HG03139 (cell line): ENCODE data around the gene CLCC1.

Experiments
- ATAC-seq: cut with Tn5 transposase; IDR thresholded peaks from one replicate; pipeline ENCODE4 v1.9.1; 2021; ENCODE audit not compliant: unreplicated experiment

Gene CLCC1

GRCh38 chr1:108916788-108917187 is 46.5 kb downstream of the CLCC1 start:
- ATAC-seq = no peak
